ENCODE measurements around the gene CFAP221.

DNA sequence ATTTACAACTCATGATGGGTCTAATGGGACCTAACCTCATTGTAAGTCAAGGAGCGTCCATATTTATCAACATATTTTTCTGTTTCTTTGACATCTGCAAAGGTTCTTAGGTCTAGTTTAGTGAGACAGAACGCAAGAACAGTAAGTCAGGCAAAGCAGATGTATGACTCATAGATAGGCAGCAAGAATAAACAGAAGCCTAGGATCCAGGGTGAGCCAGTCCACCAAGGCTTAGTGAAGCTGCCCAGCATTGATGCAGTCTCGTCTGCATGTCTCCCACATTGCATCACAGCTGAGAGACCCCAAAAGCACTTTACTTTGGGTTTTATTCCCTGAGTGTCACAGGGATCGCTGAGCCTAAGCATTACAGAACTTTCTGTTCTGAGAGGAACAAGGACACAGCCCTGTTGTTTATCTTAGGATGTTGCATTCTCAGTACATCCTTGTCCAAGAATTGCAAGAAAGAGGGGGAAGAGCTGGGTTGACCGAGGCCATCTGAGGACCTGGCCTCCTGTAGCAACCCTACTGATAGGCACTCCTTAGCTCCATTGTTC lies 105.2 kb downstream of the CFAP221 start:
- no peak for TF ChIP-seq ZNF384 (IDR thresholded peaks at IDR 0.05)
- TF ChIP-seq, protein P1, sequence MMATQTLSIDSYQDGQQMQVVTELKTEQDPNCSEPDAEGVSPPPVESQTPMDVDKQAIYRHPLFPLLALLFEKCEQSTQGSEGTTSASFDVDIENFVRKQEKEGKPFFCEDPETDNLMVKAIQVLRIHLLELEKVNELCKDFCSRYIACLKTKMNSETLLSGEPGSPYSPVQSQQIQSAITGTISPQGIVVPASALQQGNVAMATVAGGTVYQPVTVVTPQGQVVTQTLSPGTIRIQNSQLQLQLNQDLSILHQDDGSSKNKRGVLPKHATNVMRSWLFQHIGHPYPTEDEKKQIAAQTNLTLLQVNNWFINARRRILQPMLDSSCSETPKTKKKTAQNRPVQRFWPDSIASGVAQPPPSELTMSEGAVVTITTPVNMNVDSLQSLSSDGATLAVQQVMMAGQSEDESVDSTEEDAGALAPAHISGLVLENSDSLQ (IDR thresholded peaks at IDR 0.05): no peak
- no peak for TF ChIP-seq LEF1 (IDR thresholded peaks at IDR 0.05; ENCODE audit: borderline replicate concordance)
- TF ChIP-seq FOXA1 (IDR thresholded peaks at IDR 0.05): no peak
- TF ChIP-seq FOXM1 (IDR thresholded peaks at IDR 0.05; ENCODE audit: borderline replicate concordance): no peak
- TF ChIP-seq FOXK2 (IDR thresholded peaks at IDR 0.05): no peak
- TF ChIP-seq BHLHE40 (IDR thresholded peaks at IDR 0.05; ENCODE audit: borderline replicate concordance): no peak
- no peak for TF ChIP-seq SP1 (IDR thresholded peaks at IDR 0.05)
- TF ChIP-seq ARNT (IDR thresholded peaks at IDR 0.05): no peak
- TF ChIP-seq L3MBTL2 (conservative IDR thresholded peaks at IDR 0.05): no peak
- TF ChIP-seq TARDBP (IDR thresholded peaks at IDR 0.05): no peak

Measured in HEK293T (cell line).